Pons (tissue), 1 donor: ENCODE measurements around the gene ZFHX3.
"Not testable (repeated sequence)": the region's sequence is repeated elsewhere in the genome, so short reads cannot be mapped to it uniquely, and the experiment has no call there.

Experiments used
- DNase-seq: peaks from one replicate; pipeline ENCODE4 v3.0.0-alpha.2; 2016; ENCODE audit warnings: low spot score

The ZFHX3 gene

GRCh38 chr16:73023320-73023719, 24.6 kb downstream of the ZFHX3 start:
- DNase-seq = no peak

GRCh38 chr16:73022534-73022933, 25.4 kb downstream of the ZFHX3 start:
- no peak for DNase-seq

GRCh38 chr16:73021866-73022495, 25.9 kb downstream of the ZFHX3 start:
- no peak for DNase-seq

GRCh38 chr16:73020409-73020884, 27.5 kb downstream of the ZFHX3 start:
- no peak for DNase-seq

GRCh38 chr16:73019457-73020362, 28.2 kb downstream of the ZFHX3 start:
- DNase-seq = no peak

DNA sequence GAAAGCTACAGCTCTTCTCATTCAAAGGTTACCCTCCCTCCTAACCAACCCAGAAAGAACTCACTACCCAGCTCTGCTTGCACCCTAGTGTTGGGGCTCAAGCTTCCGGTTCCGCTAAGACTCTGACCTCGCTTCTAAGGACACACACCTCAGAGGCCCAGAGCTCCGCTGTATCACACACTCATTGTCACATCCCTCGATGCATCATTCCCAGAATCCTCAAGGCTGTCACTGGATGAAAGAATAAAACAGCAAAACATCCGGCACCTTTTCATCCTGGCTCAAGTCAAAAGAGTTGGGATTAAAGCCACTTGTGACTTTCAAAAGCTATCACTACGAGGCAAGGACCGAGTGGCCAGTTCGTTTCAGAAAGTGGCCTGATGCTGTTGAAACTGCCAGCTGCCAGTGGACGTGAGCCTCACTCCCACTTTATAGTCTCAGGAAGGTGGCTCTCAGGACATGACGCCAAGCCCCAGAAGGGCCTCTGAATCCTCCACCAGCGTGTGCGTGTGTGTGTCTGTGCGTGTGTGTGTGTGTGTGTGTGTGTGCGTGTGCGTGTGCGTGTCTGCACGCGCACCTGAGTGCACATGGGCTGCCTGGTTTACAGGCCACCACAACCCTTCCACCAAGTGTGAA, 29.0 kb downstream of the ZFHX3 start:
- no peak for DNase-seq

- no peak for DNase-seq
Measured at GRCh38 chr16:73017321-73017720, 30.6 kb downstream of the ZFHX3 start.

DNA sequence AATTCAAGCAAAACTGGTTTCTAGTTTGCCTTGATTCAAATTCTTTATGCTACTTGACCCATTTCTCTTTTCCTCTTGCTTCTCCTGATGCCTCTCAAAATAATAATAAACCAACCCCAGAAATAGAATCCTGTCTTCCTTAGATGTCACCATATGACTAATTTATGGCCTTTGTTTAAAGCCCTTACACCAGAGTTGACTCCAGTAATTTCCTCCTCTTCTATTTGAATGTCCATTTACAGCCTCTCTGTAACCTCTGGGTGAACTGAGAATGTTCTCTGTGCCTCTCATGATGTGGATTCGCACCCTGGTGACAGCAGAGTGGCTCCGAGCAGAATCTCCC, 31.5 kb downstream of the ZFHX3 start:
- DNase-seq = no peak

- no peak for DNase-seq
Measured at GRCh38 chr16:73015612-73016487, 32.1 kb downstream of the ZFHX3 start.

GRCh38 chr16:73014768-73015167, 33.2 kb downstream of the ZFHX3 start:
- no peak for DNase-seq

DNA sequence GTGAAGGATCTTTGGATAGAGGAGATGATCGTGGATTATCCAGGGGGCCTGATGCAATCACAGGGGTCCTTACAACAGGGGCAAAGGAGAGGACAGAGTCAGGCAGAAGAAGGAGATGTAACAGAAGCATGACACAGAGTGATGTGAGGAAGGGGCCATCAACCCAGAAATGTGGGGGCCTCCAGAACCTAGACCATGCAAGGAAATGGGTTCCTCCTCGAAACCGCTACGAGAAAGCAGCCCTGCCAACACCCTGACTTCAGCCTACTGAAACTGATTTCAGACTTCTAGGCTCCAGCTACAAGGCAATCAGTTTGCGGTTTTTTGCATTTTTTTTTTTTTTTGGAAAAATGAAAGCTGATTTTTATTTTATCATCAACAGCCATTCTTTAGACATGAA, 34.0 kb downstream of the ZFHX3 start:
- no peak for DNase-seq

GRCh38 chr16:73012341-73012740, 35.6 kb downstream of the ZFHX3 start:
- DNase-seq = no peak

DNA sequence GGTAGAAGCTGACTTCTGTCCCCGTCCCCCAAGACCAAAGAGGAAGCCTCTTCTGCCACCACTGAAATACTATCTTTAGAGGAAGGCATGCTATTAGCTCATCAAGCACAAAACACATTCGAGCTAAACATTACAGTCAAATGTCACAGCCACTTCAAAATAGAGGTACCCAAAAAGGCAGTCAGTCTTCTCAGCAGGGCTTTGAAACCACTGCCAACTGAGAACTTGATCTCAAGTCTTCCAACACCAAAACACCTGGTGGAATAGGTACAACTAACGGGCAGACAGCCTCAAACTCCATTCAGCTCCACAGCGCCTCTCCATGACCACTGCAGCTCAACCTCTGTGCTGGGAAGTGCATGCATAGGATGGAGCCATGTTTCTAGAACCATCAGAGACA, 36.0 kb downstream of the ZFHX3 start:
- no peak for DNase-seq

- peak; percentile 53 for DNase-seq
Measured at GRCh38 chr16:73010150-73010676, 37.7 kb downstream of the ZFHX3 start.

- not testable (repeated sequence) for DNase-seq
Measured at GRCh38 chr16:73009710-73010109, 38.2 kb downstream of the ZFHX3 start.

- DNase-seq = no peak
Measured at GRCh38 chr16:73006026-73006425, 41.9 kb downstream of the ZFHX3 start.

DNA sequence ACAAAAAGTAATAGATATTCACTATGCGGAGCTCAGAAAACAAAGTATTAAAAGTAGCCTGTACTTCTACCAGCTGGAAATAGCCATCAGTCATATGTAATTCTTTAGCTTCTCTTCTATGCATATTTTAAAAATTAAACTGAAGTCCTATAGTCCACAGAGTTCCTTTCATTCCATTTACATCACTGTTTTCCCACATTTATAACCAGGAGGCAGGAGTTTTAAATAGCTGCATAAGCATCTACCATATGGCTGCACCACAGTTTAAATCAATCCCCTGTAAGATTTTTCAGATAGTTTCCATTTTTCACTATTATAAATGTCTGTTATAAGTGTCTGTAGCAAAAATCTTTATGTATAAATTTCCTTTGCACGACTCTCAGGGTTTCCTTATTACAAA, 45.1 kb downstream of the ZFHX3 start:
- DNase-seq = no peak

- DNase-seq = no peak
Measured at GRCh38 chr16:73000907-73001521, 46.9 kb downstream of the ZFHX3 start.

DNA sequence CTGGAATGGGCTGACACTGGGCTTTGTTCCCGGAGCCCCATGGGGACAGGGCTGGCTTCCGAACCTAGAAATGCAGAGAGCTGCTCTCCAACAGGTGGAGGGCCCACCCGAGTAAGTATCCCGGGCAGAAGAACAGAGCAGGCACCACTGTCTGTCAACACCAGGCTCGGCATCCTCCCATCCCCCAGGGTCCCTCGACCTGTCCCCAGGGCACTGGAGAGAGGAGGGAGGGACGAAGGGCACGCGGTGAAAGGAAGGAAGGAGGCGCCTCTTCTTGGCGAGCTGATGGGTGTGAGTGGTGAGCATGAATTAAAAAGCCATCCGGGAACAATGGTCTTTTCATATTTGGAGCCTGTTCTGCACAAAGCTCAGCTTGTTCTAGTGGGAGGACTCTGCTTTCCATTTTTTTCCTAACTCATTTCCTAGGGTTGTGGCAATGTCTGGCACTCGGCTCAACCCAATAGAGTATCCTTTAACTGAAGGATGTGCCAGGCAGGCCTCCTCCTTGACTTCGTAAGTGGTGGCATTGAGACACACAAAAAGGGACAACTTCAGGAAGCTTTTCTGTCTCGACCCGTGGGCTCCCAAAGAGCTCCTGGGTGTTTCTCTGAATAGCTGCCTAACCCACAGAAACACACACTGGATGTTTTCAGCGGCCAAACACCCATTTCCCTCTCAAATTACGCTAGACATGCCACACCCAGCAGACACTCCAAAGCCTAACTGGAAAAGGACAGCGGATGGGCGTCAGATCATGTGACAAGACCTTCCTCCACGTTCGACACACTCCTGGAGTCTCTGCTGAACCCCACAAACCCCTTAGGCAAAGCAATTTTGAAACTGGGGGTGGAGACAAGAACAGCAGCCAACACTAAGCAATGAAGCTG, 47.7 kb downstream of the ZFHX3 start:
- DNase-seq = peak; percentile 96

DNA sequence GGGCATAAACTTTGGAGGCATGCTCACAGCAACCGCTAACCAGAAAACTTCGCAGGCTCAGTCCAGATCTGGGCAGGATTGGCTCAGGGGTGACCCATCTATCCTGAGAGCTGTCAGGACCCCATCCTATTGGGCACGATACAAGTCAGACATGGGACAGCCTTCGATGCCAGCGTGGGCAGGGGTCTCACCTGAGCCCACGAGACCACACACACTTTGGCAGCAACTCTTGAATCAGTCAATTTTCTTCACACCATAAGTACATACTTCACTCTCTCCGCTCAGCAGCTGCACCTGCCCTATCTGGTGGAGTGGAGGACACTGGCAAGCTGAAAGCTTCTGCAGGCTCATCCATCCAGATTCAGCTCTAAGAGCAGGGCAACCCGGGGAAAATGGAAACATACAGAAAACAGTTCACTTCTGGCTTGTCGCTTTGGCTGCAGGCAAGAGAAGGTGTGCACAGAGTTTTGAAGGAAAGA, 48.3 kb downstream of the ZFHX3 start:
- DNase-seq = no peak
